ENCODE data around the gene TAS2R41.

GRCh38 chr7:143487061-143487460 lies 9.4 kb downstream of the TAS2R41 start:
- TF ChIP-seq CTCF (IDR thresholded peaks at IDR 0.05; ENCODE audit: insufficient read depth, low read length, poor library complexity, severe bottlenecking), result no peak
- TF ChIP-seq EZH2phosphoT487 (conservative IDR thresholded peaks at IDR 0.05; ENCODE audit: low read length), result no peak
